HG02852 (cell line): ENCODE data around the gene CGGBP1.
"Not testable (repeated sequence)": the region's sequence is repeated elsewhere in the genome, so short reads cannot be mapped to it uniquely, and the experiment has no call there.

Source experiments
- ATAC-seq: cut with Tn5 transposase; IDR thresholded peaks from one replicate; pipeline ENCODE4 v1.9.1; 2021; ENCODE audit warnings: mild to moderate bottlenecking, moderate library complexity; ENCODE audit not compliant: unreplicated experiment

The CGGBP1 gene

DNA sequence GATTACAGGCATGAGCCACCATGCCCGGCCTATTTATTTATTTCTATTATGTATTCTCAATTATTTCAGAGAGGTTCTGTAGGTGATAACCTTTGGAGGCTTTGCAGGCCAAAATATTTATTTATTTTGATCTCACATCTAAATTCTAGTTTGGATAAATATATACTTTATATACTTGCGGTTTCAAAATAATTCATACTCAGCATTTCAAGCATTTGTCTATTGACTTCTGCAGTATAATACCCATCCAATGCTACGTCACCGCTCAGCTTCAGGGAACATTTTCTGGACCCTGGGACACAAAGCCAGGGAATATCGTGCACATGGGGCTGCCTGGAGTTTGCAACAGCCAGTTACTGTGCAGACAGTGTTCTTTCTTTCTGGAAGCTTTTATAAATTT lies 22.6 kb downstream of the CGGBP1 start:
- ATAC-seq = no peak

DNA sequence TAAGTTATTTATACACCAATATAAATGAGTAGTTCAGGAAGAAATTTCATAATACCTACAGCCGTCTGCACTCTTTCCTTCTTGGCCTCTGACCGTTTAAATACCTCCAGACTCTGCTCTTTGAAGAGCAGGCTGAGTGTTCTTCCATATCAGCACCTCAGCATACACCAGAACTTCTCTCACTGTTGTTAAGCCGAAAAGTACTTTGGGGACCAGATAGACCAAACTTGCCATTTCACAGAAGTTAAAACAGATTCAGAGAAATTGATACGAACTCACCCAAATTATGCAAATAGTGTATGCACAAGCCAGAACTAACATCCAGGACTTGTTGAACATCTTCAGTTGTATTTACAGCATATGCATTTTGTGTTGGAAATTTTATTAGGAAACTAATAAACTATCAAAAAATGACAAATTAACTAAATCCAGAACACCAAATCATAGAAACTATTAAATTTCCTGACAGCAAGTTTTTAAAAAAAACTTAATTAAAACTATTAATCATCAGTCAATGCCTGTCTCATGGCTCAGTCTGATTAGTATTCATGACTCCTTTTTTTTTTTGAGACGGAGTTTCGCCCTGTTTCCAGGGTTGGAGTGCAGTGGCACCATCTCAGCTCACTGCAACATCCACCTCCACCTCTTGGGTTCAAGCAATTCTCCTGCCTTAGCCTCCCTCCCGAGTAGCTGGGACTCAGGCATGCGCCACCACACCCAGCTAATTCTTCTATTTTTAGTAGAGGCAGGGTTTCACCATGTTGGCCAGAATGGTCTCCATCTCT lies 24.1 kb downstream of the CGGBP1 start:
- ATAC-seq = no peak

GRCh38 chr3:88033808-88034207 lies 25.0 kb downstream of the CGGBP1 start:
- ATAC-seq = no peak

GRCh38 chr3:88033079-88033478 lies 25.7 kb downstream of the CGGBP1 start:
- no peak for ATAC-seq

DNA sequence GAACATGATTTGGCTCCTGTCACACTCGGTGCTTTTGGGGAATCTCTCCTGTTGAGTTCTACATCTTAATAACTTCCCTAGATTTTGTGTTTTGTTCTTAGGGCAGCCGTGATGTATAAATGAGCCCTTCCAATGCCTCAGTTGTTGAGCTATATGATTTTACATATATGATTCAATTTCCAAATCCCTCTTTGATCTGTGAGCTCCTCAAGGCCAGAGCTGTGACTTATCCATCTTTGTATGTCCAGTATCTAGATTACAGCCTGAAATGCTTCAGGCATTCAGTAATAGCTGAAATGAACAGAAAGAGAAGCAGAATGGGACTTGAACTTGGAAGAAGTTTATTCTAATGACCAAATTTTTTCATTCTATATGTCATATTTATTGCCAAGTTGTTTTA lies 26.6 kb downstream of the CGGBP1 start:
- ATAC-seq = peak; percentile 9

GRCh38 chr3:88031642-88032077 lies 27.1 kb downstream of the CGGBP1 start:
- peak; percentile 79 for ATAC-seq

GRCh38 chr3:88030210-88030609 lies 28.6 kb downstream of the CGGBP1 start:
- no peak for ATAC-seq

GRCh38 chr3:88028876-88029275 lies 29.9 kb downstream of the CGGBP1 start:
- ATAC-seq = no peak

GRCh38 chr3:88025001-88025552 lies 33.7 kb downstream of the CGGBP1 start:
- no peak for ATAC-seq

- peak; percentile 99 for ATAC-seq
These were observed 39.8 kb downstream of the CGGBP1 start for GRCh38 chr3:88019024-88019423.

DNA sequence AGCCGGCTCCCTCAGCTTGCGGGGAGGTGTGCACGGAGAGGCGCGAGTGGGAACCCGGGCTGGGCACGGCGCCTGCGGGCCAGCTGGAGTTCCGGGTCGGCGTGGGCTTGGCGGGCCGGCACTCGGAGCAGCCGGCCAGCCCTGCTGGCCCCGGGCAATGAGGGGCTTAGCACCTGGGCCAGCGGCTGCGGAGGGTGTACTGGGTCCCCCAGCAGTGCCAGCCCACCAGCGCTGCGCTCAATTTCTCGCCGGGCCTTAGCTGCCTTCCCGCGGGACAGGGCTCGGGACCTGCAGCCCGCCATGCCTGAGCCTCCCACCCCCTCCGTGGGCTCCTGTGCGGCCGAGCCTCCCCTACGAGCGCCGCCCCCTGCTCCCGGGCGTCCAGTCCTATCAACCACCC lies 43.1 kb downstream of the CGGBP1 start:
- not testable (repeated sequence) for ATAC-seq

DNA sequence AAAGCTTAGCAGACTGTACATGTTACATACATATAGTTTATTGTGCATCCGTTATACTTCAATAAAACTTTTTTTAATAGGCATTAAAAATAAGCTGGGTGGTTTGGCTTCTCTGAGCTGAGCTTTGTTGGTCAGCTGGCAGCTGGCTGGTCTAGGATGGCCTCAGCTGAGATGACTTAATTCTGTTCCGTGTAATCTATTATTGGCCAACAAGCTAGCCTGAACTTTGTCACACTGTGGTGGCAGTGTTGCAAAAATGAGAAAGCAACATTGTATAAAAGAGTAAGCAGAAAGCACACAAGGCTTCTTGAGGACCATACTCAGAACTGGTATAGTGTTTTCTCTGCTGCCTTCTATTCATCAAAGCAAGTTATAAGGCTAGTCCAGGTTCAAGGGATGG lies 45.2 kb downstream of the CGGBP1 start:
- ATAC-seq = no peak

GRCh38 chr3:88010810-88011209 lies 48.0 kb downstream of the CGGBP1 start:
- ATAC-seq = no peak

GRCh38 chr3:88009066-88009465 lies 49.7 kb downstream of the CGGBP1 start:
- no peak for ATAC-seq

- ATAC-seq = no peak
These were observed 53.7 kb downstream of the CGGBP1 start for GRCh38 chr3:88005066-88005465.

DNA sequence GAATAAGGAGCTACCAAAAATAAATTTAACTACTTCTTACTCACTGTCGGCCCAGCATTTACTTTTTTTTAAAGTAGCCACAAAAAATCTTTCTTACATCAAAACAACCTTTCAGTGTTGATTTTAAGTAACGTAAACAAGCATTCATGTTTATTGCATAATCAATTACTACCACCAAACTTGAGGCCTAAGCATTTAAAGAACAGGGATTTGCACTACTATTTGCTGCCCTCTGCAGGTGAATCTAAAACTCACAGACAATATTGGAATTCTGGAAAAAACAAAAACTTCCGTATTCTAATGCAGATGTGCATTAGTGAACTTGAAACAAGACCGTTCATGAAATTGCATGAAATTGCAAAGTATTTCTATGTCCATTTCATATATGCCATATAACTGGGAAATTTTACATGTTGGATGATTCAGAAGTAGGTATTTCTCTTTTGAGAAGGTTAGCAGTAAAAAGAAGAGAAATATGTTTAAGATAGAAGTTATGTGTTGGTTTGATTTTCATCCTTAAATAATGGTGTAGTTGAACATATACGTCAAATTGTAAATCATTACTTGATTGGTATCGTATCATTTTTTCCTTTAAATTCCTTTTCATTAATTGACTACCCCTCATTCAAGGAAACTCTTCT lies 55.6 kb downstream of the CGGBP1 start:
- no peak for ATAC-seq

DNA sequence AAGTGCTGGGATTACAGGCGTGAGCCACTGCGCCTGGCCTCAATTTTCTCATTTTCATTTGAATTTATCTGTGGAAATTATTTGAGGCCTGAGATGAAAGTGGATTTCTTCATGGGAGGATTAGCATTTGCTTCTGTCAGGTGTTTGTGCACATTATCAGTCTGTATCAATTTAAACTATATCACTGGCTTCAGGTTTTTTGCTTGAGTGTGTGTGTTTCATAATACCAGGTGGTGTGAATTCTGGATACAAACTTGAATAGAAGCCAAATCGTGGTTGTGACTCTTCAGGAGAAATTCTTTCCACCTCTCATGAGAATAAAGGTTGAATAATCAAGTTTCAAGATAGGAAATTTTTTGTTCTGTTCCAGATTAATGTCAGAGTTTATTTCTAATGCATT lies 56.4 kb downstream of the CGGBP1 start:
- ATAC-seq = no peak
